IMR-90 (cell line): ENCODE measurements around the gene MEN1.

Experiments
- CTCF ChIP-seq: conservative IDR thresholded peaks from 2 replicates; pipeline ENCODE4 v1.5.1; 2012; ENCODE audit warnings: mild to moderate bottlenecking, low read depth, low read length, improper control_type of control experiment
- ELK1 ChIP-seq: fragments of 150-350 bp; IDR thresholded peaks from 2 replicates; pipeline ENCODE4 v1.6.1; 2016; ENCODE audit warnings: low read depth, mild to moderate bottlenecking, low read length, moderate library complexity, borderline replicate concordance
- POLR2A ChIP-seq: IDR thresholded peaks from 2 replicates; pipeline ENCODE4 v1.6.1; 2012; ENCODE audit warnings: mild to moderate bottlenecking, low read depth, low read length

- TF ChIP-seq CTCF (no peak), POLR2A (no peak), ELK1 (no peak)
These were observed 41.1 kb downstream of the MEN1 start for GRCh38 chr11:64769283-64769682.
